HepG2 (cell line): ENCODE data around the gene VTN. TPM values are rescaled to one million over a fixed set of nuclear protein-coding genes. Genes with fewer than 3 reads are reported as not detected.

ENCODE experiments used
- ATAC-seq: fragments of 200-7000 bp; cut with Tn5 transposase; 3 replicates; pipeline ENCODE4 v1.9.1; 2020; ENCODE audit warnings: mild to moderate bottlenecking, moderate library complexity
- BruUV-seq: library from RNA; stranded (reverse); fragments of 400-500 nt; replicated peaks from 2 replicates; lab custom pipeline; 2021; lab: Mats Ljungman, UMichigan
- CTCF ChIA-PET: fragments of 300-600 bp; formaldehyde crosslinking; extraction: SDS; loops from one replicate; lab custom pipeline; 2021; ENCODE audit warnings: low total read pairs, inconsistent platforms, low intra/inter-chr PET ratio; lab: Yijun Ruan, JAX
- POLR2A ChIA-PET: fragments of 350-600 bp; sonication (Branson Sonifier 250); formaldehyde crosslinking; loops from one replicate; lab custom pipeline; 2020; ENCODE audit warnings: antibody characterized with exemption, inconsistent platforms; lab: Yijun Ruan, JAX
- DNase-seq: peaks from one replicate; pipeline ENCODE4 v3.0.0-alpha.2; 2015; ENCODE audit warnings: low spot score
- FAIRE-seq: peaks from 3 replicates; lab custom pipeline; 2011; peaks lifted over from hg19 to GRCh38; lab: Jason Lieb, UNC
- H2AFZ ChIP-seq: one replicate; pipeline ENCODE4 v1.6.1; 2011; ENCODE audit warnings: low read length, inconsistent platforms
- H3K27ac ChIP-seq: fragments of 300-600 bp; 3 replicates; pipeline ENCODE4 v1.8.0; 2011; ENCODE audit warnings: mixed run types, mild to moderate bottlenecking, mixed read lengths, low read length, inconsistent platforms; ENCODE audit not compliant: insufficient read depth; ENCODE audit errors: extremely low read length
- H3K27me3 ChIP-seq, 2 experiments: fragments of 200-600 bp in 1 of 2; 2 replicates in 1 of 2; 3 replicates in 1 of 2; pipeline versions ENCODE4 v1.6.0 to v1.8.0; 2011; ENCODE audit warnings: low read length in 2 of 2, mild to moderate bottlenecking in 2 of 2, moderate library complexity in 2 of 2, inconsistent platforms in 1 of 2; ENCODE audit not compliant: insufficient read depth in 2 of 2, control insufficient read depth in 1 of 2
- H3K36me3 ChIP-seq, 2 experiments: fragments of 200-600 bp in 1 of 2; replicated peaks in 1 of 2; 2 replicates in 1 of 2; 3 replicates in 1 of 2; pipeline versions ENCODE4 v1.5.1 to v1.8.0; 2011; ENCODE audit warnings: low read length in 2 of 2, inconsistent platforms in 1 of 2; ENCODE audit not compliant: insufficient read depth in 2 of 2, control insufficient read depth in 1 of 2
- H3K4me1 ChIP-seq: 2 replicates; pipeline ENCODE4 v1.5.1; 2012; ENCODE audit warnings: low read length, inconsistent platforms; ENCODE audit not compliant: insufficient read depth
- H3K4me2 ChIP-seq: 2 replicates; pipeline ENCODE4 v1.6.0; 2011; ENCODE audit warnings: low read depth, low read length, inconsistent platforms
- H3K4me3 ChIP-seq, 3 experiments: fragments of 200-600 bp in 1 of 3; sonication (generic), shearing (Covaris generic) in 1 of 3; replicated peaks in 1 of 3; 2 replicates each; pipeline ENCODE4 v1.5.1; 2011 to 2016; ENCODE audit warnings: low read length in 3 of 3, inconsistent platforms in 2 of 3, low read depth in 2 of 3, mild to moderate bottlenecking in 2 of 3, control low read depth in 1 of 3, mixed read lengths in 1 of 3; ENCODE audit not compliant: insufficient read depth in 1 of 3
- H3K79me2 ChIP-seq: one replicate; pipeline ENCODE4 v1.6.1; 2011; ENCODE audit warnings: low read length, inconsistent platforms; ENCODE audit not compliant: insufficient read depth
- H3K9ac ChIP-seq: 2 replicates; pipeline ENCODE4 v1.6.0; 2011; ENCODE audit warnings: mild to moderate bottlenecking, low read depth, low read length, inconsistent platforms; ENCODE audit not compliant: insufficient read depth
- H3K9me3 ChIP-seq: 2 replicates; pipeline ENCODE4 v1.5.1; 2012; ENCODE audit warnings: mild to moderate bottlenecking, low read length
- H4K20me1 ChIP-seq: 2 replicates; pipeline ENCODE4 v1.6.0; 2011; ENCODE audit warnings: inconsistent platforms, mild to moderate bottlenecking, low read length, moderate library complexity; ENCODE audit not compliant: insufficient read depth
- ASH2L ChIP-seq: fragments of 300-600, 200-600 bp; sonication (generic); IDR thresholded peaks from 2 replicates; pipeline ENCODE4 v1.7.0; 2017; ENCODE audit warnings: low read depth, mild to moderate bottlenecking, moderate library complexity, mixed read lengths, low read length; ENCODE audit not compliant: insufficient read length
- ELK4 ChIP-seq: sonication (generic); formaldehyde crosslinking; IDR thresholded peaks from 2 replicates; pipeline ENCODE4 v1.9.0; 2021; ENCODE audit warnings: missing genetic modification reagents, borderline replicate concordance
- PREB ChIP-seq: sonication (generic); formaldehyde crosslinking; IDR thresholded peaks from 2 replicates; pipeline ENCODE4 v1.4.0; 2020; ENCODE audit warnings: missing genetic modification reagents
- RCOR2 ChIP-seq: IDR thresholded peaks from 2 replicates; pipeline ENCODE4 v1.6.1; 2016; ENCODE audit warnings: missing biosample characterization, missing genetic modification reagents
- RXRA ChIP-seq: sonication (generic); formaldehyde crosslinking; IDR thresholded peaks from 2 replicates; pipeline ENCODE4 v1.5.1; 2020; ENCODE audit warnings: missing genetic modification reagents
- ZNF546 ChIP-seq: sonication (generic); formaldehyde crosslinking; conservative IDR thresholded peaks from 2 replicates; pipeline ENCODE4 v1.8.1; 2023; ENCODE audit warnings: mild to moderate bottlenecking, missing genetic modification reagents
- ZNF782 ChIP-seq: sonication (generic); formaldehyde crosslinking; IDR thresholded peaks from 2 replicates; pipeline ENCODE4 v1.4.0; 2020; ENCODE audit warnings: missing genetic modification reagents, mild to moderate bottlenecking, borderline replicate concordance
- ZNF879 ChIP-seq: sonication (generic); formaldehyde crosslinking; IDR thresholded peaks from 2 replicates; pipeline ENCODE4 v1.8.1; 2023; ENCODE audit warnings: missing genetic modification reagents
- WGBS: methylation state at CpG from one replicate; pipeline ENCODE4 v1.1.6; 2017; ENCODE audit warnings: low lambda C conversion rate; 5-methylcytosine and 5-hydroxymethylcytosine counted together
- in situ Hi-C: cut with HindIII; loops from 2 replicates; pipeline ENCODE4 v1.10.0; 2017; ENCODE audit warnings: low pct_unique_long_range_greater_than_20kb; ENCODE audit not compliant: extremely low pct_ligation_motif_present
- intact Hi-C: fragments of 100-400 bp; cut with micrococcal nuclease; formaldehyde crosslinking; loops from one replicate; pipeline ENCODE4 v1.10.0; 2022; ENCODE audit not compliant: unreplicated experiment
- polyA plus RNA-seq, 8 experiments: library from polyadenylated mRNA; depleted of rRNA in 3 of 8; stranded (reverse) in 7 of 8; unstranded in 1 of 8; fragments of >200 nt; fragmentation: Illumina TruSeq in 4 of 8; extraction: Trizol in 4 of 8; gene quantifications; 2 replicates each; pipeline versions ENCODE4 v1.2.1 to v1.2.3, GENCODE V29; 2011 to 2016; ENCODE audit warnings: low read depth in 4 of 8, missing spikeins in 1 of 8, mixed read lengths in 1 of 8; ENCODE audit not compliant: insufficient read depth in 1 of 8
- total RNA-seq, 5 experiments: library from RNA; depleted of rRNA; stranded (reverse); fragments of >200 nt; fragmentation: Illumina TruSeq; extraction: Trizol; gene quantifications; 2 replicates each; pipeline ENCODE4 v1.2.3, GENCODE V29; 2016; ENCODE audit warnings: low read depth in 1 of 5
- TF ChIP-seq, protein P1 (sequence below): sonication (generic); formaldehyde crosslinking; IDR thresholded peaks from 2 replicates; pipeline ENCODE4 v1.5.1; 2020; ENCODE audit warnings: missing genetic modification reagents, mild to moderate bottlenecking, borderline replicate concordance
- TF ChIP-seq, protein P2 (sequence below): sonication (generic); formaldehyde crosslinking; IDR thresholded peaks from 2 replicates; pipeline ENCODE4 v1.4.0; 2020; ENCODE audit warnings: missing genetic modification reagents

Gene VTN
- total and polyA plus RNA-seq, 2 of the 13 experiments (the other 11 are each of a cell fraction or from before 2014, with no cell fraction given), result 108 to 131 TPM

GRCh38 chr17:28385037-28385400, 14.9 kb upstream of the VTN start:
- intact Hi-C loops, result no loop called here
- no peak overlapping the region for H3K4me3 ChIP-seq
- no peak for ATAC-seq
- no peak for TF ChIP-seq ELK4 (CRISPR knock-in tag)
- TF ChIP-seq, protein P1, sequence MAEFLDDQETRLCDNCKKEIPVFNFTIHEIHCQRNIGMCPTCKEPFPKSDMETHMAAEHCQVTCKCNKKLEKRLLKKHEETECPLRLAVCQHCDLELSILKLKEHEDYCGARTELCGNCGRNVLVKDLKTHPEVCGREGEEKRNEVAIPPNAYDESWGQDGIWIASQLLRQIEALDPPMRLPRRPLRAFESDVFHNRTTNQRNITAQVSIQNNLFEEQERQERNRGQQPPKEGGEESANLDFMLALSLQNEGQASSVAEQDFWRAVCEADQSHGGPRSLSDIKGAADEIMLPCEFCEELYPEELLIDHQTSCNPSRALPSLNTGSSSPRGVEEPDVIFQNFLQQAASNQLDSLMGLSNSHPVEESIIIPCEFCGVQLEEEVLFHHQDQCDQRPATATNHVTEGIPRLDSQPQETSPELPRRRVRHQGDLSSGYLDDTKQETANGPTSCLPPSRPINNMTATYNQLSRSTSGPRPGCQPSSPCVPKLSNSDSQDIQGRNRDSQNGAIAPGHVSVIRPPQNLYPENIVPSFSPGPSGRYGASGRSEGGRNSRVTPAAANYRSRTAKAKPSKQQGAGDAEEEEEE (CRISPR knock-in tag), result no peak
- TF ChIP-seq RXRA (CRISPR knock-in tag), result no peak
- TF ChIP-seq, protein P2, sequence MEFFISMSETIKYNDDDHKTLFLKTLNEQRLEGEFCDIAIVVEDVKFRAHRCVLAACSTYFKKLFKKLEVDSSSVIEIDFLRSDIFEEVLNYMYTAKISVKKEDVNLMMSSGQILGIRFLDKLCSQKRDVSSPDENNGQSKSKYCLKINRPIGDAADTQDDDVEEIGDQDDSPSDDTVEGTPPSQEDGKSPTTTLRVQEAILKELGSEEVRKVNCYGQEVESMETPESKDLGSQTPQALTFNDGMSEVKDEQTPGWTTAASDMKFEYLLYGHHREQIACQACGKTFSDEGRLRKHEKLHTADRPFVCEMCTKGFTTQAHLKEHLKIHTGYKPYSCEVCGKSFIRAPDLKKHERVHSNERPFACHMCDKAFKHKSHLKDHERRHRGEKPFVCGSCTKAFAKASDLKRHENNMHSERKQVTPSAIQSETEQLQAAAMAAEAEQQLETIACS (CRISPR knock-in tag), result no peak
- TF ChIP-seq ZNF879 (CRISPR knock-in tag), result no peak
- TF ChIP-seq ZNF546 (CRISPR knock-in tag), result no peak
- no peak for TF ChIP-seq PREB (CRISPR knock-in tag)
- TF ChIP-seq ZNF782 (CRISPR knock-in tag), result no peak
- TF ChIP-seq ASH2L, result no peak
- TF ChIP-seq RCOR2, result no peak
- H3K9ac ChIP-seq, result no peak overlapping the region
- no peaks in the 10 kb centered on the region for H4K20me1 ChIP-seq
- no peak overlapping the region for H2AFZ ChIP-seq
- no peaks in the 10 kb centered on the region for H3K79me2 ChIP-seq
- no peak for DNase-seq
- no peaks in the 10 kb centered on the region for H3K36me3 ChIP-seq
- ChIA-PET POLR2A (interaction anchor here (0.7 kb wide), 1 partner anchor 20 kb away, joined by 3 read pairs; no protein-coding TSS in a partner anchor), CTCF (no interaction called here)
- no peak for FAIRE-seq
- H3K27ac ChIP-seq, result no peak overlapping the region
- H3K4me2 ChIP-seq, result no peak overlapping the region
- no peaks in the 10 kb centered on the region for H3K27me3 ChIP-seq
- no TSS peak for BruUV-seq
- WGBS, result 82% methylated on average over 14 of the region's 29 CpGs
- in situ Hi-C loops, result no loop called here
- H3K4me1 ChIP-seq, result peaks cover 22% of the 10 kb centered on the region
- no peaks in the 10 kb centered on the region for H3K9me3 ChIP-seq
